ENCODE data around the gene CMTM4.
"Not testable (repeated sequence)": the region's sequence is repeated elsewhere in the genome, so short reads cannot be mapped to it uniquely, and the experiment has no call there.

Gene CMTM4

GRCh38 chr16:66616169-66616568 is 80.4 kb downstream of the CMTM4 start:
- DNase-seq (ENCODE audit: low read depth, low spot score), result no peak

GRCh38 chr16:66614161-66614802 is 82.3 kb downstream of the CMTM4 start:
- DNase-seq (ENCODE audit: low read depth, low spot score), result no peak

DNA sequence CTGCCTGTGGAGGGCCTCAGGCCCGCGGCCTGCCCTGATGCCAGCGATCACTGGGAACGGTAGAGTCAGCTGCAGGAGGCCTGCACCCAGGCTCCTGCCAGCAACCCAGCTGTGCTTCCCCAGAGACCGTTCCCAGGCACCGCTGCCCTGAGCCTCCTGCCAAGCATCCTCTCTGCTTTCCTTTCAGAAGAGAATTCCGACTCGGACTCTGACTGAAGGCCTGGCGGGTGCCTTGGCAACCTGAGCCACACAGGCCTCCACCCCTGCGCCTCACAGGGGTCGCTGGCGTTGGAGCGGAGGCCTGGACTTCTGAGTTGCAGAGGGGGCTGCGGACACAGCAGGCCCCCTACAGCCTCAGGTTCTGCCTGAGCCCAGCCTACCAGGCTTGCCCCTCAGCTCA is 84.1 kb downstream of the CMTM4 start:
- no peak for DNase-seq (ENCODE audit: low read depth, low spot score)

DNA sequence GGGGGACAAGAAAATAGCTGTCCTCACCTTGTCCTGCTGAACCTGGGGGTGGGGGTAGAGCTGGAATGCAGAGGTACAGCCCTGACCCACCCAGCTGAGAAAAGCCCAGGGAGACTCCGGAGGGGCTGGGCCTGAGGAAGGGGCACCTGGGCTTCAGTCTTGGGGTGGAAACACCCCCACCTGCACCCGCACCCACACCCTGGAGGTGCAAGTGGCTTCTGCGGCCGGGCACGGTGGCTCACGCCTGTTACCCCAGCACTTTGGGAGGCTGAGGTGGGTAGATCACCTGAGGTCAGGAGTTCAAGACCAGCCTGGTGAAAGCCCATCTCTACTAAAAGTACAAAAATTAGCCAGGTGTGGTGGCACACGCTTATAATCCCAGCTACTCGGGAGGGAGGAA is 84.6 kb downstream of the CMTM4 start:
- DNase-seq (ENCODE audit: low read depth, low spot score), result not testable (repeated sequence)

DNA sequence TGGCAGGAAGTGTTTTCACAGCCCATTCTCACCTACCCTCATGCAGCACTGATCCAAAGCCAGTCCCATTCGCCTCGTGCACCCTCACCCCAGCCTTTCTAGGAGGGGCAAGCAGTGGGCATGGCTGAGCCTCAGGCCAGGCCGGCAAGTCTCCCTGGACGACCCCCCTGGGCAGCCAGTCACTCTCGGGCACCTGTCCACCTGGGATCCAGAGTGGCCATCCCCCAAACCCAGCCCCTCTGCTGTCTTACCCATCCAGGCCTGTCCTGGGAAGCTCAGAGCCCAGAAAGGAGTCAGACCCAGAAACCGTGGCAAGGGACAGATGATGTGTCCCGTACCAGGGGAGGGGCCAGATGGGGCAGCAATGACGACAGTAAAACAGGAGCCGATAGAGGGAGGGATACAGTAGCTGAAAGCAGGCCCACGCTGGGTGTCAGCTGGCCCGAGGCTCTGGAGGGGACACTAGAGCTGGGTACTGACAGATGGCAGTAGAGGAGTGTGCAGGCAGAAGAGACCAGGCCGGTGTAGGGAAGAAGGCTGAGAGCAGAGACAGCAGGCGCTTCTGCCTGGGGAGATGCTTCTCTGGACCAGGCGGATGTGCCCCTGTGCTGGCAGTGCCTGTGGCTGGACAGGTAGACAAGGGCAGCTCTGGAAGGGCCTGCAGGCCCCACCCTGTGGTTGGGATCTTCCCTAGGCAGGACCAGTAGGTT is 86.3 kb downstream of the CMTM4 start:
- no peak for DNase-seq (ENCODE audit: low read depth, low spot score)

DNA sequence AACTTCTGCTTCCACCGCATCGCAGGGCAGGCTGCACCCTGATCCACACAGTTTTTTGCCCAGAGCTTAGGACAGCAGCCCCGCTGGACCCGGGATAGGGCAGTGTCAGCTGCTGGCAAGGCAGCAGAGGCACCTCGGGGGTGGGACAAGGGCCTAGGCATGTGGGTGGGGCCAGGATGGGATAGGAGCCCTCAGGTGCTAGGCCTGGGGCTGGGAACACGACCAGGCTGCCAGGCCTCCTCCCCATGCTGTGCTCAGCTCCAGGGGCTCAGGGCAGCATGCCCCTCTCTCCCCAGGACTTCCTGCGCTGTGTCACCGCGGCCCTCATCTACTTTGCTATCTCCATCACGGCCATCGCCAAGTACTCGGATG is 87.4 kb downstream of the CMTM4 start:
- no peak for DNase-seq (ENCODE audit: low read depth, low spot score)

DNA sequence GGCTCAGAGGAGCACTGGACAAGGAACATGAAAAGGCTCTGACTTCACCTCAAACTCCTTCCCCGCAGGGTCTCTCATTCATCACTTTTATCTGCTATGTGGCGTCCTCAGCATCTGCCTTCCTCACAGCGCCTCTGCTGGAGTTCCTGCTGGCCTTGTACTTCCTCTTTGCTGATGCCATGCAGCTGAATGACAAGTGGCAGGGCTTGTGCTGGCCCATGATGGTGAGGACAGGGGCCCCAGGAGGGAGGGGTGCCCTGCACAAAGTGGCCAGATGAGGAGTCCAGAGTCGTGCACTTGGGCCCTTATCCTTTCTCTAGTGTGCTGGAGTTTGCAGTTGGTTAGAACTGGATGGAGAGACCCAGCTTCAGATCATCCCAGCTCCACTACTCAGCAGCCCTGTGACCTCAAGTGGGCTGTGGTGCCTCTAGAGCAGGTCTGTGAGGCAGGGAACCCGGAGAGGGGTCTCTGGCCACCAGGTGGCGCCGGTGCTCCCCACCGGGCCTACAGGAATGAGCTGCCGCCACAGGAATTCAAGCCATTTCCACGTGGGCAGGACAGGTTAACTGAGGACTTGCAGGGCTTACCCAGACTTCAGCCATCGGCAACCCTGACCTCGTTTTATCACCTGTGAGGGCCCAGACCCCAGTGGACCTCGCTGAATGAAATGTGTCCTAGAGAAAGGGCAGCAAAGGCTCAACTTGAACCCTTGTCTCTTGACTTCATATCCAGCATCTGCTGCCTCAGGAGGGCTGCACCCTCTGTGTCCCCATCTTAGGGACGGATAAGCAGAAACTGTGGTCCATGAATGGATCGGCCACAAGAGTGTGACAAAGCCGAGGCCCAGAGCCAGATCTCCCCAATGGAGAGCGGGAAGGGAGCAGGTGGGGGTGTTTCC is 88.1 kb downstream of the CMTM4 start:
- peak; percentile 72 for DNase-seq (ENCODE audit: low read depth, low spot score)

- no peak for DNase-seq (ENCODE audit: low read depth, low spot score)
Measured at GRCh38 chr16:66605979-66606751, 90.4 kb downstream of the CMTM4 start.

DNA sequence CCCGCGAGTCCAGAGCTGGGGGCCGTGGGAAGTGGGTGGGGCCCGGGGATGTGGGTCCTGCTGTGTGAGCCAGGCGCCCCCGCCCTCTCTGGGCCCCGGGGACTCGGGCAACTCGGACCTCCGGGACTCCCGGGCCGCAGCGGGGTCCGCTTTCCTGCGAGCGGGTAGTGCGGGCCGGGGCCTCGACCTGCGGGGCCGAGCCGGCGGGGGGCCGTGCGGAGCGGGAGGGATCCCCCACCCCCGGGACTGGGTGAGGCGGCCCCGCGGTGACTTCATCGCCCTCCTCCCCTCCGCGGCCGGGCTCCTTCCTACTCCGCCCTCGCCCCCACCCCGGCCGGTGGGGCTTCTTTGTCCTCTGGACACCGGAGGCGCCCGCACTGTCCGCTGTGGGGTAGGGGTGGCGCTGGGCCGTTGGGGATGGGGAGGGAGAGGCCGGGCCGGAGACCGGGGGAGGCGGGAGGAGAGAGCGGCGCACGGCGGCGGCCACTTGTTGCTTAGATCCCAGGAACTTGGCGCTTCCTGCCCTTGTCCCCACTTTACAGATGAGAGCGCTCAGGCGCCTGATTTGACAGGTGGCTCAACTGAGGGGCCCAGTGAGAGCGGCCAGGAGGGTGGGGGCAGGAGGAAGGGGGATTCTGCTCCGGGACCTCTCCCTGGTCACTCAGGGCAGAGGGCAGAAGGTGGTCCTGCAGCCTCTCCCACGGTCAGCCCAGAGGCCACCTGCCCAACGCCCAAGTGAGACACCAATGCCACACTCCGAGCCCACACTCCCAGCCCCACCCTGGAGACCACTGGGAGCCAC is 91.2 kb downstream of the CMTM4 start:
- no peak for DNase-seq (ENCODE audit: low read depth, low spot score)

DNA sequence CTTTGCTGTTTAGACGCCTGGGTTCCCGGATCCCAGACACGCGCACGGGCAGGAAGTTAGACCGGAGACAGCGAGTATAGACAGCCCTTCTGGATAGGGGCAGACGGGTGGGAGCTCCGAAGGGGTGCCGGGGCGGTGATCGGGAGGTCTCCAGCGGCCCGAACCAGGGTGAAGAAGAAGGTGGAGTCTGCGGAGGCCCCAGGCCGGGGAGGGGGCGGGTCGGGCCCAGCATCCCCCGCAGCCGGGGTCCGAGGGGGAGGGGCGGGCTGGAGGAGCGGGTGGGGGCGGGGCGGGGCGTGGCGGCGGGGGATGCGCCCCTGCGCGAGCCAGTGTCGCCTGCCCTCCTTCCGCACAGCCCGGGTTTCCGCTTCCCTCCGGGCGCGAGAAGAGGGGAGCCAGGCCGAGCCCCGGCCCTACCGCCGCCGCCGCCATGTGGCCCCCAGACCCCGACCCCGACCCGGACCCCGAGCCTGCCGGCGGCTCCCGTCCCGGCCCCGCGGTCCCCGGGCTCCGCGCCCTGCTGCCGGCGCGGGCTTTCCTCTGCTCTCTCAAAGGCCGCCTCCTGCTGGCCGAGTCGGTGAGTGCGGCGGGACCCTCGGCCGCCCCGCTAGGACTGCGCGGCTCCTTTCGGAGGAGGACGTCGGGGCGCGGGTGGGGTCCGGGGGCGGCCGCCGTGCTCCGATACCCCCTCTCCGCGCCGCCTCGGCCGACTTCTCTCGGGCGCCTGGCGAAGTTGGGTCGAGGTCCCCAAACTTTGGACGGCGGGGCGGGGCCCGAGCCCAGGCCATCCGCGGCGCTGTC is 92.0 kb downstream of the CMTM4 start, which contains the start of gene CMTM3:
CMTM3 (plus strand) TSS at position 329 of the 801 bp plus-strand sequence; CDS start at position 431, 102 bp downstream.
- no peak for DNase-seq (ENCODE audit: low read depth, low spot score)

DNA sequence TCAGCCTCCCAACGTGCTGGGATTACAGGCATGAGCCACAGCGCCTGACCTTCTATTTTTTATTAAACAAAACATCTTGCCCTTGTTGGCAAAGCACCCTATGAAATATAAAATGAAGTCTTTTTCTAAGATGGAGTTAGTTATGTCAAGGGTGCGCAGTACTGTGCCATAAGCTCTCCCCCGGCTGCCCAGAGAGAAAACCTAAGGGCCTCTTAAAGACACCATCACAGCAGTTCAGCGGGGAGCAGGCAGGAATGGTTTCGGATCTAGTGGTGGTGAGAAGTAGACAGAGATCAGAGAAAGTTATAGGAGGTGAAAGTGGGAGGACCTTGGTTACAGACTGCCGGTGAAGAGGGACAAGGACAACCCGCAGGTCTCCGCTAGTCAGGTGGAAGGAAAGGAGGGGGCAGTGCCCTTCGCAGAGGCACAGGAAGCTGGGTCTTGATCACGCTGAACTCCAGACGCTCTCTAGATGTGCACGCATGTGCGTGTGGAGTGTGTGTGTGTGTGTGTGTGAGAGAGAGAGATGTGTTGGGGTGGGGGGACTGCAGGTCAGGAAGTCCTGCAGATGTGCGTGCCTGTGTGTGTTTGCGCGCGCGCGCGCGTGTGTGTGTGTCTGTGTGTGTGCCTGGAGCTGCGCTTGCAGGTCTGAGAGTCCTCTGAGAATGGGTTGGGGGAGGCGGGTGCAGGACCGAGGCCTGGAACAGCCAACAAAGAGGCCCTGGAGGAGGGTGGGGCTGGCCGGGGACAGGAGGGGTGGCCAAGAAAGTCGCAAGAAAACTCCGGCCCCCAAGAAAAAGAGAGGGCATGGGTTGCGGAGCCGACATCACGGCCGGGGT is 92.8 kb downstream of the CMTM4 start:
- no peak for DNase-seq (ENCODE audit: low read depth, low spot score)

DNA sequence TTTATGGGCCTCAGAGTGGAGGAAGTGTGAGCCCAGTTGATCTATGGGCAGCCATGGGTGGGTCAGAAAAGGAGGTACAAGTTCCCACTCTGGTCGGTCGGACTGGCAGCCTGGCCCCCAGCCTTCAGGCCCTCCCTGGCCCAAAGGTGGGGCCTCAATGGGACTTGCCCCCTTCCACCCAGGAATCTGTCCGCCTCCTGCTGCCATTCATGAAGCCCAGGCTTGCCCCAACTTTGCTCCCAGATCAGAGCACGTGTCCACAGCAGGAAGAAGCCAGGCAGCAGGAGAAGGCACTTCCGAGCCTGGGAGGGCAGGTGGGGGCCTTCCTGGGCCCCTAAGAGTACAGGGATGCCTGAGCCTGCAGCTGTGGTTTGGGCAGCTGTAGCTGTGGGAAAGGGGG is 95.1 kb downstream of the CMTM4 start:
- DNase-seq (ENCODE audit: low read depth, low spot score), result no peak

- DNase-seq (ENCODE audit: low read depth, low spot score), result no peak
Measured at GRCh38 chr16:66600477-66600876, 96.1 kb downstream of the CMTM4 start.

DNA sequence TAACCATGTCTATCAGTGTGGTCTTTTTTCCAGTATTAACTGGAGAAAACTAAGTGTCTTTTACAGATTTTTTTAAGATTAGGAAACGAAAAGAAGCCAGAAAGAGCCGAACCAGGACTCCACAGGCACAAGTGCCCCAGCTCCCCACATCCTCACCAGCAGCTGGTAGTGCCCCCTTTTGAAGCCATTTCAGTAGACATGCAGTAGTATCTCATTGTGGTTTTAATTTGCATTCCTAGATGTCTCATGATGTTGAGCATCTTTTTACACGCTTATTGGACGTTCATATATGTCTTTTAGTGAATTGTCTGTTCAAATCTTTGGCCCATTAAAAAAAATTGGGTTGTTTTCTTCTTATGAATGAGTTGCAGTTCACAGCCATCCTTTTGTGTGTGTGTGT is 96.8 kb downstream of the CMTM4 start:
- DNase-seq (ENCODE audit: low read depth, low spot score), result no peak

- no peak for DNase-seq (ENCODE audit: low read depth, low spot score)
Measured at GRCh38 chr16:66598111-66598510, 98.4 kb downstream of the CMTM4 start.

GRCh38 chr16:66596986-66597848 is 99.3 kb downstream of the CMTM4 start:
- no peak for DNase-seq (ENCODE audit: low read depth, low spot score)

DNA sequence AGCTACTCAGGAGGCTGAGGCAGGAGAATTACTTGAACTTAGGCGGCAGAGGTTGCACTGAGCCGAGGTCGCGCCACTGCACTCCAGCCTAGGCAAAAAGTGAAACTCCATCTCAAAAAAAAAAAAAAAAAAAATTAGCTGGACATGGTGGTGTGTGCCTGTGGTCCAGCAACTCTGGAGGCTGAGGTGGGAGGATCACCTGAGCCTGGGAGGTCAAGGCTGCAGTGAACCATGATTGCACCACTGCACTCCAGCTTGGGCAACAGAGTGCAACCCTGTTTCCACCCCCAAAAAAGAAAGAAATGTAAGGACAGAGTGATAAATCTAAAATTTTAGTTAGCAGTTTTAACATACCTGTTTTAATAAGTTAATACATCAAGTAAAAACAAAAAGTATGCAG is 100.0 kb downstream of the CMTM4 start:
- DNase-seq (ENCODE audit: low read depth, low spot score), result not testable (repeated sequence)

GRCh38 chr16:66594739-66595138 is 101.8 kb downstream of the CMTM4 start:
- no peak for DNase-seq (ENCODE audit: low read depth, low spot score)
